ENCODE results near the gene ARSA. TPM values are rescaled to one million over a fixed set of nuclear protein-coding genes. Genes with fewer than 3 reads are reported as not detected.

The ARSA gene
- total RNA-seq, 1 experiment from 2014 or later: 10.3 TPM

- Histone ChIP-seq H3K23me2 (ENCODE audit: insufficient read length, low read depth, low read length, poor library complexity, severe bottlenecking) (peaks cover 5% of the 10 kb centered on the region), H2AK5ac (ENCODE audit: insufficient read length, low read length) (no peak overlapping the region), H2BK15ac (ENCODE audit: low read depth, low read length) (no peak overlapping the region), H3K4me2 (ENCODE audit: insufficient read depth, insufficient read length, low read length) (no peak overlapping the region), H2BK5ac (ENCODE audit: insufficient read length, low read length) (no peak overlapping the region), H2BK12ac (ENCODE audit: insufficient read length, low read depth, low read length) (no peak overlapping the region), H3K23ac (ENCODE audit: insufficient read length, low read depth, low read length) (no peak overlapping the region), H3K9ac (ENCODE audit: extremely low read depth, insufficient read length, low read length) (no peak overlapping the region), H2AFZ (ENCODE audit: low read length) (no peak overlapping the region), H3K27ac (ENCODE audit: insufficient read length, low read depth, low read length) (no peak overlapping the region), H3K27me3 (ENCODE audit: insufficient read depth, low read length) (no peaks in the 10 kb centered on the region; the same call in 1 of the 2 replicates), H3K18ac (ENCODE audit: insufficient read length, low read depth, low read length) (no peak overlapping the region), H4K5ac (ENCODE audit: insufficient read length, low read depth, low read length) (no peak overlapping the region), H3K4me1 (ENCODE audit: insufficient read depth, low read length) (no peaks in the 10 kb centered on the region; the same call in 1 of the 2 replicates), H3K79me1 (ENCODE audit: insufficient read depth, low read depth, low read length, poor library complexity, severe bottlenecking) (no peaks in the 10 kb centered on the region), H3K14ac (ENCODE audit: insufficient read depth, low read length) (no peak overlapping the region; the same call in 1 of the 2 replicates), H4K20me1 (ENCODE audit: control insufficient read depth, insufficient read depth, insufficient read length) (no peaks in the 10 kb centered on the region), H4K8ac (replicated peaks; ENCODE audit: insufficient read length, low read depth, low read length) (no peak overlapping the region), H2BK120ac (ENCODE audit: low read depth, low read length, poor library complexity, severe bottlenecking) (no peak overlapping the region), H2BK20ac (ENCODE audit: low read depth, low read length, poor library complexity, severe bottlenecking) (no peak overlapping the region), H3K79me2 (ENCODE audit: insufficient read depth, low read length) (no peaks in the 10 kb centered on the region), H3K4ac (ENCODE audit: low read depth, low read length) (no peak overlapping the region), H4K91ac (ENCODE audit: insufficient read length, low read depth, low read length) (no peak overlapping the region), H3K56ac (ENCODE audit: insufficient read length, low read depth, low read length) (no peak overlapping the region), H3K9me3 (ENCODE audit: control insufficient read depth, low read depth, low read length) (no peaks in the 10 kb centered on the region), H3T11ph (ENCODE audit: low read length) (no peak overlapping the region)
- peak overlapping the region in 1 of 2 experiments; percentile 26; a peak in 1 of 5 replicates for H3K4me3 Mint-ChIP-seq
- H3K27ac Mint-ChIP-seq: no peak overlapping the region
- H3K36me3 Mint-ChIP-seq (ENCODE audit: insufficient read depth in 1 of 3, low read depth in 3 of 3): no peaks in the 10 kb centered on the region; a peak in 1 of 7 replicates
- TF ChIP-seq, protein P1, sequence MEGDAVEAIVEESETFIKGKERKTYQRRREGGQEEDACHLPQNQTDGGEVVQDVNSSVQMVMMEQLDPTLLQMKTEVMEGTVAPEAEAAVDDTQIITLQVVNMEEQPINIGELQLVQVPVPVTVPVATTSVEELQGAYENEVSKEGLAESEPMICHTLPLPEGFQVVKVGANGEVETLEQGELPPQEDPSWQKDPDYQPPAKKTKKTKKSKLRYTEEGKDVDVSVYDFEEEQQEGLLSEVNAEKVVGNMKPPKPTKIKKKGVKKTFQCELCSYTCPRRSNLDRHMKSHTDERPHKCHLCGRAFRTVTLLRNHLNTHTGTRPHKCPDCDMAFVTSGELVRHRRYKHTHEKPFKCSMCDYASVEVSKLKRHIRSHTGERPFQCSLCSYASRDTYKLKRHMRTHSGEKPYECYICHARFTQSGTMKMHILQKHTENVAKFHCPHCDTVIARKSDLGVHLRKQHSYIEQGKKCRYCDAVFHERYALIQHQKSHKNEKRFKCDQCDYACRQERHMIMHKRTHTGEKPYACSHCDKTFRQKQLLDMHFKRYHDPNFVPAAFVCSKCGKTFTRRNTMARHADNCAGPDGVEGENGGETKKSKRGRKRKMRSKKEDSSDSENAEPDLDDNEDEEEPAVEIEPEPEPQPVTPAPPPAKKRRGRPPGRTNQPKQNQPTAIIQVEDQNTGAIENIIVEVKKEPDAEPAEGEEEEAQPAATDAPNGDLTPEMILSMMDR (conservative IDR thresholded peaks at IDR 0.05): peak; percentile 40; the same call in 2 of the 3 replicates
- no peak for DNase-seq
- peaks cover 9 to 10% of the 10 kb centered on the region in 2 experiments for H3K4me1 Mint-ChIP-seq
- peaks cover 35% of the 10 kb centered on the region for H3K27me3 Mint-ChIP-seq (ENCODE audit: low read depth)
- WGBS (ENCODE audit: extremely low coverage, insufficient read length, low lambda C conversion rate): no CpG with 5 or more reads among the region's 19 CpGs
- H3K9me3 Mint-ChIP-seq: no peaks in the 10 kb centered on the region
These were observed 21.6 kb downstream of the ARSA start for GRCh38 chr22:50606165-50606945.

All from H9 (cell line).